ENCODE results near the gene MRTFB. TPM values are rescaled to one million over a fixed set of nuclear protein-coding genes. Genes with fewer than 3 reads are reported as not detected.

MRTFB gene
- total RNA-seq, 4 donors from 2014 or later = 17.1 to 77.8 (median 21.9) TPM

DNA sequence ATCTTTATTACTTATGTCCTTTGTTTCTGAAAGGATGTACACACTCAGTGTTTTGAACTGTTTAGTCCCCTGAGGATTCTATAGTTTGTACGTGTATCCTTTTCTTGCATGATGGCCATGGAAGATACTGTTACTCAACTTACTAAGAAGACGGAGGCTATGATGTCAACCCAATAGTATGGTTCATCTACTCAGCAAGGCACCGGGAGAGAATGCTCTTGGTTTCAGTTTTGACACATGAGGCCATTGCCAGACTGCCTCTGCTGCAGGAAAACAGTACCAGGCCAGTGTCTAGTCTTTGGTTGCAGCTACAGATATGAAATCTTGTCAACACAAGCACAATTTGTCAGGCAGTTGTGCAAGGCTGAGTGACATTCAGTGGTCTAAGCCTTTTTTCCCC lies 134.5 kb downstream of the MRTFB start:
- intact Hi-C loops (cut with DNase I) = no loop called here
- WGBS, 2 donors = 80 to 86% methylated on average over 1 to 3 of the region's 3 CpGs
- H3K4me1 ChIP-seq = peaks cover 7 to 24% (median 11%) of the 10 kb centered on the region in 3 donors
- H3K27me3 ChIP-seq = no peaks in the 10 kb centered on the region
- H3K27ac ChIP-seq = no peak overlapping the region
- no peaks in the 10 kb centered on the region for H3K36me3 ChIP-seq
- DNase-seq = no peak
- no peak for TF ChIP-seq POLR2A (IDR thresholded peaks at IDR 0.05)
- TF ChIP-seq, protein P1, sequence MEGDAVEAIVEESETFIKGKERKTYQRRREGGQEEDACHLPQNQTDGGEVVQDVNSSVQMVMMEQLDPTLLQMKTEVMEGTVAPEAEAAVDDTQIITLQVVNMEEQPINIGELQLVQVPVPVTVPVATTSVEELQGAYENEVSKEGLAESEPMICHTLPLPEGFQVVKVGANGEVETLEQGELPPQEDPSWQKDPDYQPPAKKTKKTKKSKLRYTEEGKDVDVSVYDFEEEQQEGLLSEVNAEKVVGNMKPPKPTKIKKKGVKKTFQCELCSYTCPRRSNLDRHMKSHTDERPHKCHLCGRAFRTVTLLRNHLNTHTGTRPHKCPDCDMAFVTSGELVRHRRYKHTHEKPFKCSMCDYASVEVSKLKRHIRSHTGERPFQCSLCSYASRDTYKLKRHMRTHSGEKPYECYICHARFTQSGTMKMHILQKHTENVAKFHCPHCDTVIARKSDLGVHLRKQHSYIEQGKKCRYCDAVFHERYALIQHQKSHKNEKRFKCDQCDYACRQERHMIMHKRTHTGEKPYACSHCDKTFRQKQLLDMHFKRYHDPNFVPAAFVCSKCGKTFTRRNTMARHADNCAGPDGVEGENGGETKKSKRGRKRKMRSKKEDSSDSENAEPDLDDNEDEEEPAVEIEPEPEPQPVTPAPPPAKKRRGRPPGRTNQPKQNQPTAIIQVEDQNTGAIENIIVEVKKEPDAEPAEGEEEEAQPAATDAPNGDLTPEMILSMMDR (IDR thresholded peaks at IDR 0.05) = no peak
- no peak overlapping the region for H3K4me3 ChIP-seq
- H3K9me3 ChIP-seq = no peaks in the 10 kb centered on the region

DNA sequence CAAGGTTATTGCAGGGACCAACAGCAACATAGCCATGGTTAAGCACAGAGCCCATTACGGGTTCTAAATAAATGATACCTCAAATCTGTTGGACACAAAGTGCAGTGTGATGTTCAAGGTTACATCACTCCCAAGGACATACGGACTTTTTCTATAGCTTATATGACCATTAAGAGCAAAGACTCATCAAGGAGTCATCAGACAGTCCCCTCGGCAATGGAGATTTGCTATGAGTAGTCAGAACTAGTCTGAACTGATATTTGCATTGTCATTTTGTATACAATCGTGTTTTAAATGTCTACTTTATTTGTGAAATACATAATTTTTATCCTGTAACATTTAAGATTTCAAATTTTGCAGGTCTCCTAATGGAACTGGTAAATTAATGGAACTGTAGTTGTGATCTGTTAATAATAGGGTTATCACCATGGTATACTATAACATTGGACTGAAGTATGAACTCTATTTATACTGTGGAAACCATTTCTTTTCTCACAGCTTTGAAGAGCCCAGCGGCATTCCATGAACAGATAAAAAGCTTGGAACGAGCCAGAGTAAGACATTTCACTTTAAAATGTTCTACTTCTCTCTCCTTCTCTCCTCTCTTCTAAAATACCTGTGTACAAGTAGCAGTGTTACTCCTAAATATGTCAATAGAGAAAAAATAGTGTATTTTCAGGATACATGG lies 140.9 kb downstream of the MRTFB start:
- intact Hi-C loops (cut with DNase I) = no loop called here
- no peak for DNase-seq
- H3K9me3 ChIP-seq = no peaks in the 10 kb centered on the region
- no peak overlapping the region for H3K4me3 ChIP-seq
- H3K27ac ChIP-seq = no peak overlapping the region
- H3K27me3 ChIP-seq = no peaks in the 10 kb centered on the region
- H3K36me3 ChIP-seq = peaks cover 0 to 62% (median 3%) of the 10 kb centered on the region in 3 donors
- WGBS, 2 donors = 75 to 91% methylated on average over 6 of the region's 6 CpGs
- TF ChIP-seq POLR2A (IDR thresholded peaks at IDR 0.05) = no peak
- TF ChIP-seq, protein P1 (IDR thresholded peaks at IDR 0.05) = no peak
- H3K4me1 ChIP-seq = no peaks in the 10 kb centered on the region

DNA sequence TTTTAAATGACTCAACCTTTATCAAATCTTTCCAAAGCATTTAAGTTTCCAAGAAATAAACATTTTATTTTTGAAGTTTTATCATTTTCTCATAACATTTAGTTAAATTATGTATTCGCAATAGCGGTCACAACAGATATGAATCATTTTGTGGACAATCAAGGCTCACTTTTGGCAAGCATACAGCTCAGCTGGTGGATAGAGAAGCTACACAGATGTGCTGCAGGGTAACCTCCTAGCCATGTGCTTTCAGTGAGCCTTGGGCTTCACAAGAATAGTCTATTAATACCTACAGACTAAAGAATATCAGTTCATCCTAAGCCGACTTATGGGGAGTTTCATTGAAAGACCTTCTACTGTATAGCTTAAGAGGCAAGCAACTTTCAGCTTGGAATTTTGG lies 144.8 kb downstream of the MRTFB start:
- H3K27me3 ChIP-seq = no peaks in the 10 kb centered on the region
- DNase-seq = no peak
- no peaks in the 10 kb centered on the region for H3K9me3 ChIP-seq
- no peak overlapping the region for H3K4me3 ChIP-seq
- intact Hi-C loops (cut with DNase I) = no loop called here
- H3K27ac ChIP-seq = no peak overlapping the region
- no peaks in the 10 kb centered on the region for H3K4me1 ChIP-seq
- peaks cover 0 to 100% (median 10%) of the 10 kb centered on the region in 3 donors for H3K36me3 ChIP-seq
- no peak for TF ChIP-seq POLR2A (IDR thresholded peaks at IDR 0.05)
- TF ChIP-seq, protein P1 (IDR thresholded peaks at IDR 0.05) = no peak
- WGBS, 2 donors = 87 to 98% methylated on average over 3 of the region's 3 CpGs

DNA sequence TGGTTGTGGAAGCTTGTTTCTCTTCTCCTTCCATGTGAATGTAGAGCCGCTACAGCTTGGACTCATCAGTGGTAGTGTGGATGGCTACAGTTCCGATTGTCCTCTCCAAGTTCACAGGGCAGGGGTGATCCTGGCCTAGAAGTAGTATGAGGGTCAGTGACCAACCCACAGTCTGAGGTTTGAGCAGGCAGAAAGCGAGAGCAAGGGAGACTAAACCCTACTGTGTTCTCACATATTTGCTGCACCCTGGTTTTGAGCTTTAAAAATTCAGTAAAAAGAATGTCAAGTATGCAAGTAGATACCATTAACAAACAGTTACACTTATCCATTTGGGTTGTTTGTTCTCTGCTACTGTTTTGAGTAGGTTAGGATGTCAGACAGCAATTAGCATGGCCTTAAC lies 148.9 kb downstream of the MRTFB start:
- TF ChIP-seq, protein P1 (IDR thresholded peaks at IDR 0.05) = no peak
- TF ChIP-seq POLR2A (IDR thresholded peaks at IDR 0.05) = no peak
- peaks cover 0 to 100% (median 7%) of the 10 kb centered on the region in 3 donors for H3K36me3 ChIP-seq

DNA sequence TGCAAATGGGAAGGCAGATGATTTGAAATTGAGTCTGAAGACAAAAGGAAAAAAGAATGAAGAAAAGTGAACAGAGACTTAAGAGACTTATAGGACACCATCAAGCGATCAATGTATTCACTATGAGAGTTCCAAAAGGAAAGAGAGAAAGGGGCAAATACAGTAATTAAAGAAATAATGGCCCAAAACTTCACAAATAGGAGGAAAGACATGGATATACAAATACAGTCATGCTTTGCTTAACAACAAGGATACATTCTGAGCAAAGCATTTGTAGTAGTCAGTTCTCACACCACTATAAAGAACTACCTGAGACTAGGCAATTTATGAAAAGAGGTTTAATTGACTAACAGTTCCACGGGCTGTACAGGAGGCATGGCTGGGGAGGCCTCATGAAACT lies 152.5 kb downstream of the MRTFB start:
- DNase-seq = no peak
- Histone ChIP-seq H3K4me1 (no peaks in the 10 kb centered on the region), H3K9me3 (no peaks in the 10 kb centered on the region), H3K27me3 (no peaks in the 10 kb centered on the region), H3K4me3 (no peak overlapping the region), H3K36me3 (peaks cover 0 to 96% (median 7%) of the 10 kb centered on the region in 3 donors), H3K27ac (no peak overlapping the region)
- intact Hi-C loops (cut with DNase I) = no loop called here
- TF ChIP-seq POLR2A (IDR thresholded peaks at IDR 0.05) = no peak
- TF ChIP-seq, protein P1 (IDR thresholded peaks at IDR 0.05) = no peak
- WGBS, 2 donors = 90 to 92% methylated on average over 2 of the region's 2 CpGs

More for the DNA sequence above, 148.9 kb downstream of the MRTFB start:
- H3K4me1 ChIP-seq = no peaks in the 10 kb centered on the region
- no peaks in the 10 kb centered on the region for H3K9me3 ChIP-seq
- no peaks in the 10 kb centered on the region for H3K27me3 ChIP-seq
- H3K4me3 ChIP-seq = no peak overlapping the region
- WGBS, 2 donors = 90 to 95% methylated on average over 3 of the region's 3 CpGs
- no peak overlapping the region for H3K27ac ChIP-seq
- intact Hi-C loops (cut with DNase I) = no loop called here
- DNase-seq = no peak
